ENCODE measurements around the gene STPG1.

STPG1 gene

DNA sequence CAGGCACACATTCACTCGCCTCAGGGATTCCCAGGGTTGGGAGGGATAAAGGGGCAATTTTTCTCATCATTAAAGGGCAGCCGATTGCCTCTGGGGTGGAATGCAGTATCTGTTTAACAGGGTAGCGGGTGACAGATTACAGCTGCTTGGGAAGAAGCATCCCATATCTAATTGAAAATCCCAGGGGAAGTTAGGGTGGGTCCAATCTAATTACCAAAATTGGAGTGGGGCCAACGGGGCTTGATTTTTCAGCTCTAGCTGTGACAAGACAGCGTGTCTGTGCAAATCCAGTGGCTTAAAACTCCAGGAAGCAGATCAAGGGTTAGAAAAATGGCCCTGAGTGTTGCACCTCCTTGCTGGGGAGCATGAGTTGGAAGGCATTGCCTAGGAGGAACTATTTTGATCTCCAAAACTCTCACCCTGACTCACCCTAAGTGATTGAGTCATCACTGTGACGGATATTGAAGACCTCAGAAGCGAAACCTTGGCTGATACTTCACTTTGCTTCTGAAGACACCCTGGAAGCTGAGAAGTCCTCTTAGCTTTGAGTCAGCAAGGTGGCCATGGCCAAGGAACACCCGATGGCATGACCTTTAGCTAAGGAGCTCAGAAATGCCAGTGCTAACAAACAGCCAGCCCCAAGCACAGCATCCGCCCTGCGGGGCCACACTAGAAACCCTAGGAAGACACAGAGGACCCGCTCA is 48.5 kb downstream of the STPG1 start:
- DNase-seq, result peak; percentile 4

DNA sequence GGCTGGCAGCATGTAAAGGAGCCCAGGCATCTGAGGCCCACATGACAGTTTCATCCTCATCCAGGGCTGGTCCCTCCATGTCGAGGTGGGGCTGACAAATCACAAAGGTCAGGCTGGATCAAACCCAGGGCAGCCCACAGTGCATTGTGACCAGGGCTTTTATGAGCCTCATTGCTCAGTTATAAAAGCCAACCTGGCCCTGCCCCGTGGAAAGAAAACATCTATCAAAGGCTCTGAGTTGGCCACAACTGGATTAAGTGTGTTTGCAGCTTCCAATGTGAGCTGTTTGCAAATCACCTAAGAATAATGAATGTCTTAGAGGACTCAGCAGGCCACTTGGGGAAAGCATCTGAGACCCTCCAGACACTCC is 49.0 kb downstream of the STPG1 start:
- DNase-seq, result no peak

DNA sequence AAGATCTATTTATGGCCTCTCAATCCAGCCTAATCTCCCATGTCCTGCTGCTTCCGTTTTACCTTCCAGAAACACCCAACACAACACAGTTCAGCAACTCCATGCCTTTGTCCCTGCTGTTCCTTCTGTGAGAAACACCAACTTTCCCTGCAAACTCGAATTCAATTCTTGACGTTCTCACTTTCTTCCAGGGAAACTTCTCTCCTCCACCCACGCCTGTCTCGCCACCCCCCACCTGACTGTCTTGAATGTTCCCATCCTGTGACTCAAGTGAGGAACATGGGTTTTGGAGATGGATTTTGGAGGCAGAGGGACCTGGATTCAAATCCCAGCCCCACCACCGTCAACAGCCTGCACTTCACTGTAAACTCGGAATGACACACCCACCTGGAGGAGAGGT is 49.6 kb downstream of the STPG1 start:
- DNase-seq, result no peak

DNA sequence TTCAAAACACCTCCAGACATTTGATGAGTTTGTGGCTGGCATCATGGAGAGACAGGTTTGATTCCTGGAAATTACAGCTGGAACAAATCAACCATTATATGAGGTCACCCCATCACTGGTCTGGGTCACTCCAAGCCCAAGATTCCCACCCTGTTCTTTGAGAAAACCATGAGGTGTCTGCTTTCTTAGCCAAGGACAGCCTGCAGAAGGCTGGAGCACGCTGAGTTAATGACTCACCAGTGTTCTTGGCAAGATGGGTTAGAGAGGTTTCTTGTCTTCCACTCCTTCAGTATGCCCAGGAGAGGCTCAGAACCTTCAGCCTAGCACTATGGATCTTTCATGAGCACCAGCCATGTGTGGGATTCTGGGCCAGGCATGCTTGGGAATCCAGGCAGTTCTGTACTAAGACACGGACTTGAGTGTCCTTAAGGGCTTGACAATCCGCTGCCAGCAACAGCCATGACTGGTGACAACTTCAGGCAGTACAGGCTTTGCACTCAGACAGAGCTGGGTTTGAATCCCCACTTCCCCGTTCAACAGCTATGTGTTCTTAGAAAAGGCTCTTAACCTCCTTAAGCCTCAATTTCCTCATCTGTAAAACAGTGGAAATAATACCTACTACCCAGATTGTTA is 50.5 kb downstream of the STPG1 start:
- DNase-seq, result no peak

DNA sequence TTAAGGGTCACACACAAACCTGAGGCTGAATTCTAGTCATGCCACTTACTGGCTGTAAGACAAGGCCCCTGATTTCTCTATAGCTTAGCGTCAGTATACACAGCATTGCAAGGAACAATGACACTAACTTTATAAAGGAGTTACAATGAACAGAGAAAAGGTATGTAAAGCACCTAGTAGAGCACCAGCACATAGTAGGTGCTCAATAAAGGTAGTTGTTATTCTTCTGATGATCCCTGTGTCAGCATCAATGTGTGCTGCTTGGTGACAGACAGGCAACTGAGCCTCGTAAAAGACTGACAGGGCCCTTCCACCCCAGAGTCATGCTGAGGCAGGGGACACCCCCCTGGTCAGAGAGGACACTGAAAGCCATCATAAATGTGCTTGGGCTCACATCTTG is 51.2 kb downstream of the STPG1 start:
- no peak for DNase-seq

DNA sequence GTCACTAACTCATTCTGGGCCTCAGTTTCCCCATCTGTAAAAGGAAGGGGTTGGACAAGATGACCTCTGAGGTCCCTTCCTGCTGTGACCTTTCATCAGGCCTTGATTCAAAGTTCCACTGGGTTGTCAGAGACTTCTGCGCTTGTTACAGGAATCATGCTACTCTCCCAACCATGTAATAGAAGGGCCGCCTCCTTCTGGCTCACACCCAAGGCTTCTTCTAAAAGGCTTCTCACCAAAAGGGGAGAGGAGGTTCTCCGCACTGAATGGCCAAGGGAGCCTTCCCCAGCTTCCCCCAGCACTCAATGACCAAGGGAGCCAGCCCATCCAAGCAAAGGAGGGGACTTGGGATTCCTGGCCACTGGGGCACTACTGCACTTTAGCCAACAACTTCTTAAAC is 51.8 kb downstream of the STPG1 start:
- no peak for DNase-seq

DNA sequence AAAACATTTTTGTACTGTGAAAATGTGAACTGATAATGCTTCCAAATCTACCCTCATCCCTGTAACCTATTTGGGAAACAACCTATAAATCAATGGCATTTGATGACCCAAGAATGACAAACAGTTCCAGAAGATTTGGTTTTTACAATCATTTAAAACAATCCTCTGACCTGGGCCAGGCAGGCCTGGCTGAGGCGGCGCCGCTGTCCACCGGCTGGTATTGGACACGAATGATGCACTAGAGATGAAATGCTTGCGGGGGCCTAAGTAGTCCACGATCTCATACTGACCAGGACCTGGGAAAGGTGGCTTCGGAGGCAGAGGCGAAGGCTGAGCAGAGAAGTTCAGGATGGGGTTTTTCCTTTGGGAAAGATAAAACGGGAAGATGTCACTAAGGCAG is 52.9 kb downstream of the STPG1 start:
- no peak for DNase-seq

DNA sequence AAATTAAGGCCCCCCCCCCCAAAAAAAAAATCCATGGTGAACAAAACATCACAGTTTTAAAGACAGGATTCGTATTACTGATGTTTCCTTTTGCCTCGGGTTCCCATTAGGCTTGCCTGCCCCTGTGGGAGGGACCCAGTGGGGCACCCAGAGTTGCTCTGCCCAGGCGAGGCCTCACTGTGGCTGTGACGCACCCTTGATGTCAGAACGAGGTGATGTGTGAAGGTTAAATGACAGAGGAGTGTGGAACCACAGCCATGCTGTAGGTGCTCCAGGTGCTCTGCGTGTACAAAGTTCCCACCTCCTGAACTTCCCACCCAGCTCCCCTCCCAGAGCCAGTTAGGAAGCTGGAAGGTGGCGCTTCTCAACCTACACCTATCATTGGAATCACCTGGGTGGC is 56.5 kb downstream of the STPG1 start:
- DNase-seq, result no peak

DNA sequence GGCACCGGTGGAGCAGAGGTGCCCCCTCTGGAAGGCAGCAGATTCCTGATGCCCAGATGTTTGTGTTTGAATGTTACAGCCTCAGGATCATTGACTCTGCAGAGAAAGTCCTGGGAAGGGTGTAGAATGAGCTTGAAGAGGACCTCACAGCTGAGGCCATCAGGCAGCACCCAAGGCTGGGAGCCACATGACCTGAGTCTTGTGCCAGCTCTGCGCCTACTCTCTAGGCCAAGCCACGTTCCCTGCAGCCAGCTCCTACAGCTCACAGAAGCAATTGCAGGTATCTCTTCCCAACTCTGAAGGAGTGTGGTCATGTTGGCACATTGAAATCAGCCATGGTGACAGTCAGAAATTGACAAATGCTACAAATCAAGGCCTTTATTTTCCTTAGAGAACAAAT is 58.1 kb downstream of the STPG1 start:
- no peak for DNase-seq

DNA sequence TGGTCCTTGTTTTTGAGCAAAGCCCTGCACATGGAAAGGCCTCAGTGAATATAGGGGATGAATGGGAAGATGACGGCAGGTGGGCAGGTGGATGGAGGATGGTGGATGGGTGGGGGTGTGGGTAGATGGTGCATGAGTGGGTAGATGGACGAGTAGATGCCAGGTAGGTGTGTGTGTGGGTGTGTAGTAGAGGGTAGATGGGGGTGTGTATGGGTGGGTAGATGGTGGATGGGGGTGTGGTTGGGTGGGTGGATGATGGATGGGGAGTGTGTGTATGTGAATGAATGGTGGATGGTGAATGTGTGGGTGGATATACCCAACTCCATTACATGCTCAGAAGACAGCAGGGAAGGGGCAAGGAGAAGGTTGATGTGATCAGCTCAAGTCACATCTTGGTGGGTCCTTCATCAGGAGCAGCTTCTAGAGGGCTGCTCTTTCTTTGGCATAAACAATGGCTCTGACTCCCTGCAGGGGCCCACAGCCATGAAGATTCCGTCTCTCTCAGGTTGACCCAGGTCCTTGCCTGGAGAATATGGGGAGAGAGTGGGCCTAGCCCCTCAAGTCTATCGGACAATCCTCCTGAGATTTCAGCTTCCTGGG is 60.2 kb downstream of the STPG1 start:
- DNase-seq, result no peak

DNA sequence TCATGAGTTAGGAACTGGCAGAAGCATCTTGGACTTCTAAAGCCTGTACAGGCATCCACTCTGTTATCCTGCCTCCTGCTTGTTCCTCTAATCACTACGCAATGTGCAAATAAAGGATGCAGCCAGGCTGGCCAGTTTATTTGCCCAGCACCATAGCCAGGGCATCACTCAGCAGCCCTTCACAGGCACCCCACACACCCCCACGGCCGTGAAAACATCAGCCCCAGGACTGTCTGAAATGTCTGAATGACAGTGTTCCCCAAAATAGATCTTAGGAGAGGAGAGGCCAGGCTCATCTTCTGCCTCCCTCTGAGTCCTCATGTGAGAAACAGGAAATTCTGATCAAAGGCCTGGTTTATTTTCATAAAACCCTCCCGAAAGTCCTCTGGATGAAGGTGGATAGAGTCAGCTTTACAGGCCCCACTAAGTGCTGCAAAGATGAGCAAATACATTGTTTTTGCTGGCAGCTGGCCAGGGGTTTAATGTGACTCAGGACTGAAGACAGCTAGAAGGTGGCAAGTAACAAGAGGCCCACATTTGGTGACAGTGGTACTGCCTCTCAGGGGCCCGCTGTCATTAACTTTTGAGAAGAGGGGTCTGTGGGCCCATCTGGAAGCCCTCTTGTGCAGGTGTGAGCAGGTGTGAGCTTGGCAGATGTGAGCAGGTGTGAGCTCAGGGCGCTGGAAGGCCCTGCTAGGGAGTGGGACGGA is 61.5 kb downstream of the STPG1 start:
- no peak for DNase-seq

DNA sequence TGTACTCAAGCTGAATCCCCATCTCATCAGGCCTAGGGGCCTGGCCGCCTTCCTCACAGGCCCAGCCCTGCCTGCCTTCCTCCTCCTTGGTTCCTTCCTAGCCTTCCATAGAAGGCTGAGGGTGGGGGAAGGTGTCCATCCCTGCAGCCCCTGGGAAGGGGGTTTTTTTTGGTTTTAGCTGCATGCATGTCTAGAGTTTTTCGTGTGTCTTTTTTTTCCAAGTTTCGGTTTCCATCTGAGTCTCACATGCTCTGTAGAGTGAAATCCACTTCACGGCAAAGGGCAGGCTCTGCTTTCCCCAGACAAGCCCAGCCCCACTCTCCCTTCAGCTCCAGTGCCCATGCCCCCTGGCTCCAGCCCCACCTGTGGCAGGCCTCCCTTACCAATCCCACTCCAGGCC is 62.3 kb downstream of the STPG1 start:
- no peak for DNase-seq

DNA sequence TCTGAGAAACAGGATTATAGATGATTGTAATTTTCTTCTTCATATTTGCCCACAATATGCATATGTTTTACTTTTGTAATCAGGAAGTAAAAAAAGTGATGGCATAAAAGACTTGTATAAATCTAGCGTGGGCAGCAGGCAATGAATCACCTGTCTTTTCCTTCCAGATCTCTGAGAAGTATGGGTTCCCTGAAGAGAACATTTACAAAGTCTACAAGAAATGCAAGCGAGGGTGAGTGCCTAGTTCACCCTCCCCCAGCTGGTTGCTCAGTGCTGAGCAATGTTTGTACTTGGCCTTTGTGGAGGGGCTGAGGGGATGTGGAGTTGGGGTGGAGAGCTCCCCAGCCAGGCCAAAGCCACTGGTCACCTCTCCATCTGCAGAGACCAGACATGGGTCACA is 63.7 kb downstream of the STPG1 start:
- no peak for DNase-seq

DNA sequence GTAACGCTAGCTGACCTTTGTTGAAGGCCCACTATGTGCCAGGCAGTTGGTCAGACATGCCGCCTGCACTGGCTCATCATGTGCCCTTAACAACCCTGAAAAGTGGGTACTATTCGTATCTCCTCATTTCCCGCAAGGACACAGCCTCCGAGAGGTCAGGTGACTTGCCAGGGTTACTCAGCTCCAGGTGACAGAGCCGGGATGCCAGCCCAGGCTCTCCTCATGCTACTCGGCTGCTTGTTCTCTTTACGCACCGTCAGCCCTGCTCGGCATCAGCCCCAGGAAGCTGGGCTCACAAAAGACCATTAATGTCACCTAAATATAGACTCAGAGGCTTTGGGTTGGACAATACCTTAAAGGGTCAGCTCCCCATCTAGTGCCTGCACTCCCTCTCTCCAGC is 65.4 kb downstream of the STPG1 start:
- no peak for DNase-seq

DNA sequence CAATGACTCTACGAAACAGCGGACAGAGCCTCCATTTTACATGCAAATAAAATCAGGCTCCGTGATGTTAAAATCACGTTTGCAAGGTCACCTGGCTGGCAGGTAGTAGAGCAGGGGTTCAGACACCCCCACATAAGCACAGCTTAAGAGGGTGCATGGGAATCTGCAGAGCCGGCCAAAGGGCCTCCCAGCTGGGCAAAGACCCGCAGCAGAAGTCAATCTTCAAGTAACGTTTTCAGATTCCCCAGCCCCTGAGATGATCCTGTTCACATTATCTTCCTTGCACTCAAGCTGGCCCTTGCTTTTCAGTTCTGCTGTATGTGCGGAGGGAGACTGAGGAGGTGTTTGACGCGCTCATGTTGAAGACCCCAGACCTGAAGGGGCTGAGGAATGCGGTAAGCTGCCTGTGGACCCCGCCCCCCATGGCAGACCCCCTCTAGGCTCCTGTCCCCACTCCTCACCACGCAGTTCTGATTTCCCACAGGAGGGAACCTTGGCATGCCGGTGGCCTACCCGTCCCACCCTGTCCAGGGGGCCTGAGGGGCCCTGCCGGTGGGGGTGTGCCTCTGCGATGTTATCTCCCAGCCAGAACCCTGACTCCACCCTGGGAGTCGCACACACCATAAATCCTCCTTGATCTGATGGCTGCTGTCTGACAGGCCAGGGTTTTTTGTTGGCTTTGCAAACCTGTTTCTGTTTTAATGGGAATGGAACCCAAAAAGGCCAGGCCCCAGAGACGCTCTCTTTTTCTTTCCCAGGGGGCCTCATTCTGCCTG is 66.2 kb downstream of the STPG1 start:
- DNase-seq, result no peak

DNA sequence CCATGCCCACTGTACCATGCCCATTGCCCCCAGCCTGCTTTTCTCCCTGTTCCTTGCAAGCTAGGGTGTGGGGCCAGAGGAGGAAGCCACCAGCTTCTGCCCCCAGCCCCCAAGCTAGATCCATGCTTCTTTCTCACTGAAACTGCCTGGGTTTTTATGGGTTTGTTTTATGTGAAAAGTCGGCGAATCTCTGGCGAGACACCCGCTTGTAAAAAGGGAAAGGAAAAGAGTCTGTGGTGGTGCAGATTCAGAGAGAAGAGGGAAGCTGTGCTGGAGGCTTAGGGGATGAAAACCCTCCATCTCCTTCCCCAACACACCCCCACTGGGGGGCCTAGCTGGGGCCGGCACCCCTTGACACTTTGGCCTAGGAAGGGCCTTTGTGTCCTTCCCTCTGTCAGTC is 68.2 kb downstream of the STPG1 start:
- no peak for DNase-seq

DNA sequence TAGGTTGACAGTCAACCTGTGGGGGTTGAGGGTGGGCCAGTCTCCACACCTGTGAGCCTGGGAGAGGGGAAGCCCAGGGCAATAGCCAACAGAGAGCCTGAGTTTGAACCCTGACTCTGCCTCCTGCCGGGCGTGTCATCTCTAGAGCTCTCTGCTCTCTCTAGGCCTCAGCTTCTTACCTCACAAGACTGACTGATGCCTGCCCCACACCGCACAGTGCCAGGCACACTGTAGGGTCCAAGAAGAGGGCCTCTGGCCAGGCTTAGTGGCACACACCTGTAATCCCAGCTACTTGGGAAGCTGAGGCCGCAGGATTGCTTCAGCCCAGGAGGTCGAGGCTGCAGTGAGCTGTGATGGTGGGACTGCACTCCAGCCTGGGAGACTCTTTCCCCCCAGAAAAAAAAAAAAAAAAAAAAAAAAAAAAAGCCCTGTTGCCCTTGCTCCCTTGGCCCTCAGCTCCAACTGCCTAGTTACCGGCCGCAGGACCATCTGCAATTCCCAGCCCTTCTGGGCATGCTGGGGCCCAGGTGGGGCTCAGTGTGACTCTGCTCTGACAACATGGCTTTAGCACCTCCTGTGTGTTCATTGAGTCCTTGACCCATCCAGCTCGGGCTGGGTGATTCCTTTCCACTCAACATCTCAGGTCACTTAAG is 69.4 kb downstream of the STPG1 start:
- no peak for DNase-seq

DNA sequence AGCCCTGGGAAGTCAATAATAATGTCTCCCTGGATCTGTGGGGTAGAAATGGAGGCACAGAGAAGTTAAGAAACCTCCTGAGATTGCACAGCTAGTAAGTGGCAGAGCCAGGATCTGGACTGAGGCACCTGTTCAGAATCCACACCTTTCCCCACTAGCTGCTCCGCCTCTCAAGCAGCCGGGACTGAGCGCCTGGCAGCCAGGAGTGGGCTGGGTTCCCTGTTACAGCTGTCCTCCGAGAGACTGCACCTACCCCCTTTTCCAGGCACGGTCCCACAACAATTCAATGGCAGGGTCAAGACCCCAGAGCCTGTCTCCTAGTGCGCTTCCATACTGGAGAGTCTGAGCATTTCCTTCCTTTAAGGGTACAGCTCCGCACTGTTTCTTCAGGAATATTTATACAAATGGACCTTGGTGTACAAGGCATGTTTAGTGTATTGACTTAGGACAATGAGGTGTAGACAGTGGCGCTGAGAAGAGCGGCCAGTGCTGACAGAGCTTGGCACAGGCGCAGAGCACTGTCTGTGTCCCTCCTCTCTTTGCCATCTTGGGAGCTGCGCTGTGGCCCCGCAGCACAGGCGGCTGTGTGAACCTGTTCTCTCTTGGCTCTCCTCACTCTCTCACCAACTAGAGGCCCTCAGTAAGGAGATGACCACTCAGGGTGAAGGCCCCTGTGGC is 70.0 kb downstream of the STPG1 start:
- no peak for DNase-seq

DNA sequence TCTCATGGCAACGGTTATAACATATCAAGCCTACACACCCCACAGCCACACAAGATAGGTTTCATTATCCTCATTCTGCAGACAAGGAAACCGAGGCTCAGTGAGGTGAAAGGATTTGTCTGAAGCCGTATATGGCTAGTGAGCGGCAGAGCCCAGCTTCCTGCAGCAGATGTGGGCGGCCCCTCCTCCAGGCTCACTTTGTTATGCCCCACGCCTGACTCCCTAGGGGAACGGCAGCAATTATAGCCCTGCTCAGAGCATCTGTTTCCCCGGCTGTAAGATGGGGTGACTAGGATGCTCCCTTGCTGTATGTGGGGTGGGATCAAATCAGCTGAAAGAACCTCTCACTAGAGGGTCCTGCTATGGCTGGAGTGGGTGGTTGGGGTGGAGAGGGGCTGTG is 72.3 kb downstream of the STPG1 start:
- no peak for DNase-seq

DNA sequence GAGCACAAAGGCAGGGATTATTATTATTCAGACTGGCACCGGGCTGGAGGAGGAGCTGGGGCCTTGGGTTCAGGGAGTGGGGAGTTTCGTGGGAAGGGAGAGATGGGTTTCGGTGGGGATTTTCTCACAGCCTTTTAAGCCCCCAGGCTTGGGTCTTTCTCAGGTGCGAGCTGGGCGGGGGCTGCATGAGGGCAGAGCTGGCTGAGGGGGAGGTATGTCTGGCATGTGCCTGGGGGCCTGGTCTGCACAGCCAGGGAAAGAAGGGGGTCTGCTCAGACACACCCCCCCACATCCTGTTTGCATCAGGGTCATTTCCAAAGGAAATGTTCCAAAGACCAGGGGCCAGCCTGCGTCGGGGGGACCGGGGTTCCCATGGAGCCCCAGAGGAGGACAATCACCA is 72.8 kb downstream of the STPG1 start:
- DNase-seq, result no peak

DNA sequence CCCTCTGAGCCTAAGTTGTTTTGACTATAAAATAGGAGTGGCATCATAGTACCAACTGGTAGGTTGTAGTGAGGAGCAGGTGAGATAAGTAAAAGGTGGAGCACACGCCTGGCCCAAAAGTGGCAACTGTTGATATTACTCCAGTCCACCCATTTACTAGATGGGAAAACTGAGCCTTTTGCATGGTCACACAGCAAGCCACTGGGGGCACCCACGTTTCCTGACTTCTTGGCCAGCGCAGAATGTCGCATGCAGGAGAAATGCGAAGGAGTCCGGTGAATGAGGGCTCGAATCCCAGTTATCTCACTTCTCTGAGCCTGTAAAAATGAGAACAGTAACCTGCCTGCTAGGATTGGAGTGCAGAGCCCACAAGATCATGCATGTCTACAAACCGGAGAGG is 73.6 kb downstream of the STPG1 start:
- DNase-seq, result no peak

DNA sequence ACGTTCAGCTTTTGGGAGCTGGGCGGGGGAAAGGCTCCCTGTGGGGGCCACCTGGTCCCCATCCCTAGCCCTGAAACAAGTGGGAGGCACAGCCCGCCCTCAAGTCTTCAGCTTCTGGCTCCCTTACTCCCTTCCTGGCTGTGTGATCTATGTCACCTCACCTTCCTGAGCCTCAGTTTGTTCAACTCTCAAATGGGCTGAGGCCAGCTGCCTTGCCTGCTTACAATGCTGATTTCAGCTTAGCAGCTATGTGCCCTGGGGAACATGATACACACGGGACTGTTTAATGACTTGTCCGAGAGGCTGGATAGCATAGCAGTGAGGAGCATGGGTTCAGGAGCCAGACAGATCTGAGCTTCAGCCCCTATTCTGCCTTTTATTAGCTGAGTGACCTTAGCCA is 75.1 kb downstream of the STPG1 start:
- no peak for DNase-seq
